BLaER1 (cell line): Measurements from ENCODE around the gene ATP8B1.
A peak's percentile ranks its signal among the peaks of the same experiment; 100 is the strongest.

Experiments used
- H3K27ac ChIP-seq: shearing (Covaris generic); formaldehyde crosslinking; 2 replicates; pipeline ENCODE4 v1.8.1; 2022
- H3K27me3 ChIP-seq: shearing (Covaris generic); formaldehyde crosslinking; 2 replicates; pipeline ENCODE4 v1.8.1; 2022
- H3K36me3 ChIP-seq: shearing (Covaris generic); formaldehyde crosslinking; 2 replicates; pipeline ENCODE4 v1.8.1; 2022
- H3K4me1 ChIP-seq: shearing (Covaris generic); formaldehyde crosslinking; 2 replicates; pipeline ENCODE4 v1.8.1; 2022
- H3K4me2 ChIP-seq: shearing (Covaris generic); formaldehyde crosslinking; 2 replicates; pipeline ENCODE4 v1.8.1; 2022
- H3K4me3 ChIP-seq: shearing (Covaris generic); formaldehyde crosslinking; 2 replicates; pipeline ENCODE4 v1.8.1; 2022
- H3K9ac ChIP-seq: shearing (Covaris generic); formaldehyde crosslinking; 2 replicates; pipeline ENCODE4 v1.8.1; 2022
- H3K9me3 ChIP-seq: shearing (Covaris generic); formaldehyde crosslinking; 2 replicates; pipeline ENCODE4 v1.8.1; 2022
- H4K20me1 ChIP-seq: shearing (Covaris generic); formaldehyde crosslinking; 2 replicates; pipeline ENCODE4 v1.8.1; 2022
- Cebpa-rat ChIP-seq: shearing (Covaris generic); IDR thresholded peaks from 2 replicates; pipeline ENCODE4 v1.8.1; 2022

ATP8B1 gene

DNA sequence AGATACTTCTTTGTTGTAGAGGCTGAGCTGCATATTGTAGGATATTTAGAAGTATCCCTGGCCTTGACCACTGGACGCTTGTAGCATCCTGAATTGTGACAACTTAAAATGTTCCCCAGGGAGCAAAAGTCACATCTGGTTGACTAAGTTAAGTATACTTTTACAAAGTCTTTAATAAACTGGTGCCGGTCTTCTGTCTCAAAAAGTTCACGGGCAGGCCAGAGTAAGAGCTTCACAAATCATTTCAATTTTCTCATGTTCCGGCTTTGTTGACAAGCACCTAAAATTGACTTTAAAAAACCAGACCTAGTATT lies 18.4 kb downstream of the ATP8B1 start:
- Histone ChIP-seq H3K4me3 (no peak overlapping the region), H3K4me2 (no peak overlapping the region), H3K36me3 (no peaks in the 10 kb centered on the region), H3K4me1 (peaks cover 23% of the 10 kb centered on the region), H3K9ac (no peak overlapping the region), H3K27ac (no peak overlapping the region), H3K27me3 (no peaks in the 10 kb centered on the region), H4K20me1 (no peaks in the 10 kb centered on the region), H3K9me3 (no peaks in the 10 kb centered on the region)
- no peak for TF ChIP-seq Cebpa-rat

DNA sequence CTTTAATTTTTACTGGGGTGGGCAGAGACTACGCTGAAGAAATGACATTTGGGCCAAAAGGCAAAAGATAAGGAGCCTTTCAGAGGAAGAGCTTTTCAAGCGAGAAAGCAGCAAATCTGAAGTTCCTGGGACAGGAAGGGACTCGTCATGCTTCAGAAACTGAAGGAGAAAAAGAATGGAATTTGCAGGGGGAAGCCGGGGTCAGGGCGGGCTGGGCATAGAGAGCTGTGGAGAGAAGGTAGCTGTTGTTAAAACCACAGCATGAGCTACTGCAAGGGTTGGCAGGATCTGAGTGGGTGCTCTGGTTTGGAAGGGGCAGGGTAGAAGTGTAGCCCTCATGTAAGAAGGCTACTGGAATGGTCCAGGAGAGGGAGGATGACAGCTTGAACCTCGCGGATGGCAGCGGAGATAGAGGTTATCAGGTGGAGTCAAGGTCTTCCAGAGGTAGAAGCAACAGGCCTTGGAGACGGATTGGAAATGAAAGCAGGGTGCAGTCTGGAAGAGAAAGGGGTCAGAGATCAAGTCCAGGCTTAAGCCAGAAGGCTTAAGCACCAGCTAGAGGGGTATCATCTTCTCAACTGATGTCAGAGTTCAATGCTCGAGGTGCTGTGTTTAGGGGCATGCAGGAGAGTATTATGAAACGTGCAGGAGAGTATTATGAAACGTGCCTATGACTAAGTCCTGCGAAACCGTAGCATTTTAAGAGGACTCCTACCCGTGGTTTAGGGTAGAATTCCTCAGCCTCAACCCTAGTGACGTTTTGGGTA lies 18.9 kb downstream of the ATP8B1 start:
- Histone ChIP-seq H3K4me3 (no peak overlapping the region), H3K9ac (no peak overlapping the region), H3K36me3 (no peaks in the 10 kb centered on the region), H3K27me3 (no peaks in the 10 kb centered on the region), H4K20me1 (no peaks in the 10 kb centered on the region), H3K27ac (no peak overlapping the region), H3K4me2 (no peak overlapping the region; the same call in 1 of the 2 replicates), H3K4me1 (peaks cover 23% of the 10 kb centered on the region), H3K9me3 (peaks cover 1% of the 10 kb centered on the region; the same call in 1 of the 2 replicates)
- no peak for TF ChIP-seq Cebpa-rat

DNA sequence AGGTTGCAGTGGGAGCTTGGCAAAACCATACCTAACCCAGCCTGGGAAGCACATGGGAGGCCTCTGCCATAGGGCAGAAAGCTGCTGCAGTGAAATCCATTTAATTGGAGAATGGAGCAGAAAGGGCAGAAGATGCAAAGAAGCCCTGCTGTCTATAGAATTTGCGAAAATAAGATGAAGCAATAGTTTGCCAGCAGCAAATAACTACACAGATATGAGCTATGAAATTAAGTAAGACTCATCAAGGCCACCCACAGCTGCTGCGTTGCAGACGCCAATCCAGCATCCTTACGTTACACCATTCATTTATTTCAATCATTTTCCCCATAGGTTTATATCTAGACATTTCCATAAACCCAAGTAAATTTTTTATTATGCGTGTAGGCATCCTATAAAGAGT lies 21.1 kb downstream of the ATP8B1 start:
- 0 out of 2 replicates have a peak, but pooled peaks cover 4% of the 10 kb centered on the region for H3K36me3 ChIP-seq
- H3K27me3 ChIP-seq: no peaks in the 10 kb centered on the region
- TF ChIP-seq Cebpa-rat: no peak
- H3K4me2 ChIP-seq: no peak overlapping the region
- H3K27ac ChIP-seq: no peak overlapping the region
- no peak overlapping the region for H3K4me3 ChIP-seq
- peaks cover 18% of the 10 kb centered on the region for H3K4me1 ChIP-seq
- H3K9ac ChIP-seq: no peak overlapping the region
- H4K20me1 ChIP-seq: no peaks in the 10 kb centered on the region
- H3K9me3 ChIP-seq: peaks cover 19% of the 10 kb centered on the region

DNA sequence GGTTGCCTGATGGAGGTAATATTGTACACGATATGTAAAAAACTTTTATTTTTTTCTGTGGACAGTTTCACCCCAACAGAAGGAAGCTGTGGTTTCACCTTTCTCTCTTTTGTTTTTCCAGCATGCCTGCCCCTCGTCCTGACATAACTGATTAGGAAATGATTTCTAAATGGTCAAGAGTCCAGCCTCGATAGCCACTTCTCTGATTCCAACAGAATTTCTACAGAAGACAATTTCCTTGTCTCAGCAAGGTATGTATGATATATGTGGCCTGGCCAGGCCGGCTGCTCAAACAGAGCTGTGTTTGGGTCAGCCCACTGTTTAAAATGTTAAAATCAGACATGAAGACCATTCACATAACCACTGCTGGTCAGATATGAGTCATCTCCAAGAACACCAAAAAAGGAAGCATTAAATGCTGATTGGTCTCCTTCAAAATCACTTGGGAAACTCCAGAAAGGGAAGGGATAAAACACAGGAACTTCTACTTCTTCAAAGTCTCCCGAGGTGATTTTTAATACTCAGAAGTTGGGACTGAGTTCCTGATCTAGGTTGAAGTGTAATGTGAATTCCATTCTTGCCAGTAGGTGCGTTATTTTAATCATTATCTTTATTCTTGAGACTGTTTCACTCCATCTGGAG lies 22.3 kb downstream of the ATP8B1 start:
- H4K20me1 ChIP-seq: no peaks in the 10 kb centered on the region
- H3K4me1 ChIP-seq: peaks cover 18% of the 10 kb centered on the region
- H3K9me3 ChIP-seq: peaks cover 19% of the 10 kb centered on the region
- H3K4me3 ChIP-seq: no peak overlapping the region
- H3K36me3 ChIP-seq: 0 out of 2 replicates have a peak, but pooled peaks cover 4% of the 10 kb centered on the region
- H3K9ac ChIP-seq: no peak overlapping the region
- TF ChIP-seq Cebpa-rat: no peak
- H3K4me2 ChIP-seq: peak overlapping the region; percentile 42
- no peak overlapping the region for H3K27ac ChIP-seq
- H3K27me3 ChIP-seq: no peaks in the 10 kb centered on the region

DNA sequence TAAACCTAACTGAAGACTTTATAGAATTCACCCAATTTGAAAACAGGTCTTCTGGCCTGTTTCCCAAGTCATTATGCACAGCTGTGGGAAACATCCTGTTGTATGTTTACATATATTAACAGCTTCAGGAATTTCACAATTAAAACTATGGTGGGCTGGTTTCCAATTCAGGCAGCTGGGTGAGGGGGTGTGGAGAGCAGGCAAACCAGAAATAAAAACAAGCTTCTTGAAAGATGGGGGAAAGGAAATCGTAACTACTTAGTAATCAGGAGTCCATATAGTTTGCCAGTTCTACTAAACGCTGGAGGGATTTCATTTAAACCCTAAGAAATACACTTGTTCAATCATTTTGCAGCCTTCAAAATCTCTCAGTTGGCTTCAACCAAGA lies 22.8 kb downstream of the ATP8B1 start:
- TF ChIP-seq Cebpa-rat: no peak
- Histone ChIP-seq H3K4me2 (peak overlapping the region; percentile 42), H3K9ac (no peak overlapping the region), H3K4me3 (no peak overlapping the region), H3K9me3 (peaks cover 19% of the 10 kb centered on the region), H3K27ac (no peak overlapping the region), H3K4me1 (peaks cover 18% of the 10 kb centered on the region), H4K20me1 (no peaks in the 10 kb centered on the region), H3K36me3 (0 out of 2 replicates have a peak, but pooled peaks cover 4% of the 10 kb centered on the region), H3K27me3 (no peaks in the 10 kb centered on the region)

DNA sequence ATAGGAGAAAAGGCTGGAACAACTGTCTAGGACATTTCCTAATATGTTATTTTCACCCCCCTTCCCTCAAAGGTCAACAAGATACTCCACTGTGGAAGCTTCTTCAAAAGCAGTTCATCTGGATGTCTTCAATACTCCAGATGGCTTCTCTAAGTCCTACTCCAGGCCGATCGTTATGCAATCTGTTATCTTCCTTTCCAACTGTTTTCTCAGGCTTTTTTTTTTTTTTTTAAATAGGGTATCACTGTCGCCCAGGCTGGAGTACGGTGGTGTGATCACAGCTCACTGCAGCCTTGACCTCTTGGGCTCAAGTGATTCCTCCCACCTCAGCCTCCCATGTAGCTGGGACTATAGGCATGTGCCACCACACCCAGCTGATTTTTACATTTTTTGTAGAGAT lies 26.3 kb downstream of the ATP8B1 start:
- Histone ChIP-seq H3K4me3 (no peak overlapping the region), H3K36me3 (0 out of 2 replicates have a peak, but pooled peaks cover 4% of the 10 kb centered on the region), H3K9me3 (peaks cover 19% of the 10 kb centered on the region), H3K9ac (no peak overlapping the region), H4K20me1 (no peaks in the 10 kb centered on the region), H3K27ac (no peak overlapping the region), H3K27me3 (no peaks in the 10 kb centered on the region), H3K4me1 (peaks cover 12% of the 10 kb centered on the region), H3K4me2 (no peak overlapping the region)
- no peak for TF ChIP-seq Cebpa-rat

DNA sequence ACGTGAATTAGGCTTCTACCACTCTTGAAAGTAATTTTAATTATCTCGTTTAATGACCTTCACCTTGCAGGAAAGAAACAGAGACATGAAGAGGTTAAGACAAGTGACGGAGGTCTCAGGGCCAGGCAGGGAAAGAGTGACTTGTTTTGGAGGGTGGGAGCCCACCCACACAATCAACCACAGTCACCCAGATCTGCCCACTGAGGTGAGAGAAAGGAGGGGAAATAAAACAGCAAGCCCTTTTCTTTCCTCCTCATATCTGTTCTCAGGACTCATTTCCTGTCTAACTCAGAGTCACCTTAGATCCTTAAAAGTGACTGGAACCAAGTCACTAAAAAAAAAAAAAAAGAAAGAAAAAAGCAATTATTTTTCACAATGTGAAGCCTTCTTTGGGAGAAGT lies 26.8 kb downstream of the ATP8B1 start:
- Histone ChIP-seq H3K4me3 (no peak overlapping the region), H3K36me3 (0 out of 2 replicates have a peak, but pooled peaks cover 4% of the 10 kb centered on the region), H3K27me3 (no peaks in the 10 kb centered on the region), H3K4me2 (no peak overlapping the region), H3K9ac (no peak overlapping the region), H3K9me3 (peaks cover 19% of the 10 kb centered on the region), H3K4me1 (peaks cover 12% of the 10 kb centered on the region), H4K20me1 (no peaks in the 10 kb centered on the region), H3K27ac (no peak overlapping the region)
- TF ChIP-seq Cebpa-rat: no peak

DNA sequence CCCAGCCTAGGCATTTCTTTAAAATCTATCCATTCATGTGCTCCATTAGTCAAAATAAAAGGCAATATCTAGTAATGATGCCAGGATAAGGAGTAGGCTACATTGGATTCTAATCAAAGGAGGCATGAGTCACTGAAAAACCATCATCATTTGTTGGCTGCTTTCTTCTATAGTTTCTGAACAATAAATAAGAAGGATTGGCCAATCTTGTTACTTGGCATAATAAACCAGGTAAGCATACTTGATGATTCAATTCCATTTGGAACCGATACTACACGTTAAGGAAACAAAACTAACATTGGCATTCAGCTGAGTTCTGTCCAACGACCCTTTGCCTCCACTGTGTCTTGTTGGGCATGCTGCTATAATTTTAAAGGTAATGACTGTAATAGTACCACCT lies 27.2 kb downstream of the ATP8B1 start:
- peaks cover 19% of the 10 kb centered on the region for H3K9me3 ChIP-seq
- H3K9ac ChIP-seq: no peak overlapping the region
- H4K20me1 ChIP-seq: no peaks in the 10 kb centered on the region
- no peaks in the 10 kb centered on the region for H3K27me3 ChIP-seq
- peaks cover 9% of the 10 kb centered on the region for H3K4me1 ChIP-seq
- H3K4me3 ChIP-seq: no peak overlapping the region
- H3K36me3 ChIP-seq: 0 out of 2 replicates have a peak, but pooled peaks cover 4% of the 10 kb centered on the region
- H3K27ac ChIP-seq: no peak overlapping the region
- TF ChIP-seq Cebpa-rat: no peak
- no peak overlapping the region for H3K4me2 ChIP-seq

DNA sequence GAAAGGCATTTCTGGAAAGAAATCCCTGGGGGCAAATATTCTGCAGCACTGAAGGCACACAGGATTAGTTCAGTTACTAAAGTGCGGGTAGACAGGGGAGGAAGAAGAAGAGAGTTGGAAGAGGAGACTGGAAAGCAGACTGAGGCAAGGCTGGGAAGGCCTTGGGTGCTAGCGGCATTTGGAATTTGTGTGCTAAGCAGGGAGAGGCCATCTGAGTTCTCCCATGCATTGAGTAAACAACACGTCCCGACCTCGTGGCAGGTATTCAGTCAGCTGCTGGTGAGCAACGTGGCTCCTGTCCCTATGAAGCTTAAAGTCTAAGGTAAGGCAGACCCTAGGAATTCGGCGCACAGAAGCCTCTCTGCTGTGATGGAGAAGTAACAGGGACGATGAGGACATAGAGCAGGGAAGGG lies 30.7 kb downstream of the ATP8B1 start:
- Histone ChIP-seq H4K20me1 (no peaks in the 10 kb centered on the region), H3K4me1 (no peaks in the 10 kb centered on the region), H3K27ac (no peak overlapping the region), H3K9ac (no peak overlapping the region), H3K4me2 (no peak overlapping the region), H3K4me3 (no peak overlapping the region), H3K9me3 (peaks cover under 1% of the 10 kb centered on the region; the same call in 1 of the 2 replicates), H3K36me3 (0 out of 2 replicates have a peak, but pooled peaks cover under 1% of the 10 kb centered on the region), H3K27me3 (no peaks in the 10 kb centered on the region)
- no peak for TF ChIP-seq Cebpa-rat

DNA sequence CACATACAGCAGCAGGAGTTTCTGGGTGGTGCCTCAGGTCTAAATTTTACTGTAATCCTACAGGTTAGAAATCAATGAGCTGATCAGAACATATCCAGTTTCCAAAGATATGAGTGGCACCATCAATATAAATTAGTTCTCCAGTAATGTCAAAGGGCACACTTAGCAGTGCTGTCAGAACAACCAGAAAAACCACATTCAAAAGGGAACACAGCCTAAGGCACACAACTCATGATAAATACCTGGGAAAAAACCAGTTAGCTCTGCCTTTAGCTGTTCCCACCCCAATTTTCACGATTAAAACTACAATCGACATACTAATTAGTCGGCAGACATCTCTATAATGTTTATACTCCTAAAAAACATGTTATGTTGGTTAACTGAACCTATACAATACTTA lies 31.5 kb downstream of the ATP8B1 start:
- H3K9ac ChIP-seq: no peak overlapping the region
- H3K4me2 ChIP-seq: no peak overlapping the region

More for the DNA sequence above, 31.5 kb downstream of the ATP8B1 start:
- Histone ChIP-seq H3K4me3 (no peak overlapping the region), H3K9me3 (no peaks in the 10 kb centered on the region), H3K27me3 (no peaks in the 10 kb centered on the region), H3K36me3 (no peaks in the 10 kb centered on the region), H3K4me1 (no peaks in the 10 kb centered on the region), H4K20me1 (no peaks in the 10 kb centered on the region), H3K27ac (no peak overlapping the region)
- TF ChIP-seq Cebpa-rat: no peak
